Endothelial cell of umbilical vein (primary cell): Measurements from ENCODE around the gene ADH6. TPM values are rescaled to one million over a fixed set of nuclear protein-coding genes. Genes with fewer than 3 reads are reported as not detected.

Source experiments
- BruUV-seq: library from RNA; stranded (reverse); fragments of 400-500 nt; replicated peaks from 2 replicates; lab custom pipeline; 2021; lab: Mats Ljungman, UMichigan
- CTCF ChIA-PET: fragments of 300-600, 350-600 bp; sonication (Branson Sonifier 250); formaldehyde crosslinking; loops from one replicate; lab custom pipeline; 2021; ENCODE audit warnings: antibody characterized with exemption, inconsistent platforms; lab: Charles Lee
- POLR2A ChIA-PET: fragments of 300-600, 350-600 bp; sonication (Branson Sonifier 250); formaldehyde crosslinking; loops from one replicate; lab custom pipeline; 2021; ENCODE audit warnings: antibody characterized with exemption, inconsistent platforms; lab: Charles Lee
- DNase-seq: peaks from one replicate; pipeline ENCODE4 v3.0.0-alpha.2; 2011; ENCODE audit warnings: low read depth, low spot score
- FAIRE-seq: peaks from 2 replicates; lab custom pipeline; 2011; peaks lifted over from hg19 to GRCh38; lab: Jason Lieb, UNC
- H2AFZ ChIP-seq: 2 replicates; pipeline ENCODE4 v1.6.0; 2012; ENCODE audit warnings: low read depth, low read length, control low read depth, inconsistent platforms
- H3K27ac ChIP-seq: 2 replicates; pipeline ENCODE4 v1.5.1; 2011; ENCODE audit warnings: low read depth, mild to moderate bottlenecking, control low read depth, low read length, moderate library complexity; ENCODE audit not compliant: insufficient read depth
- H3K27me3 ChIP-seq, 2 experiments: 2 replicates each; pipeline versions ENCODE4 v1.6.0 to v1.6.1; 2011; ENCODE audit warnings: low read length in 2 of 2, mixed read lengths in 1 of 2; ENCODE audit not compliant: control insufficient read depth in 2 of 2, insufficient read depth in 2 of 2
- H3K36me3 ChIP-seq, 2 experiments: 2 replicates in 1 of 2; 3 replicates in 1 of 2; pipeline ENCODE4 v1.5.1; 2011; ENCODE audit warnings: low read length in 2 of 2, mild to moderate bottlenecking in 1 of 2, moderate library complexity in 1 of 2; ENCODE audit not compliant: control insufficient read depth in 2 of 2, insufficient read depth in 2 of 2; ENCODE audit errors: extremely low read depth in 1 of 2
- H3K4me1 ChIP-seq: 3 replicates; pipeline ENCODE4 v1.5.1; 2011; ENCODE audit warnings: mild to moderate bottlenecking, low read length; ENCODE audit not compliant: control insufficient read depth, insufficient read depth; ENCODE audit errors: extremely low read depth
- H3K4me2 ChIP-seq: 2 replicates; pipeline ENCODE4 v1.6.1; 2011; ENCODE audit warnings: low read length, control low read depth, mixed read lengths; ENCODE audit not compliant: insufficient read depth
- H3K4me3 ChIP-seq, 3 experiments: fragments of 200-600 bp in 1 of 3; sonication (generic), shearing (Covaris generic) in 1 of 3; replicated peaks in 1 of 3; 2 replicates each; pipeline ENCODE4 v1.5.1; 2011 to 2016; ENCODE audit warnings: control low read depth in 3 of 3, low read length in 3 of 3, mild to moderate bottlenecking in 2 of 3, inconsistent platforms in 1 of 3, low read depth in 1 of 3, moderate library complexity in 1 of 3; ENCODE audit not compliant: insufficient read depth in 1 of 3
- H3K79me2 ChIP-seq: 2 replicates; pipeline ENCODE4 v1.6.0; 2012; ENCODE audit warnings: low read length, inconsistent platforms; ENCODE audit not compliant: control insufficient read depth, insufficient read depth
- H3K9ac ChIP-seq: replicated peaks from 2 replicates; pipeline ENCODE3; 2011; ENCODE audit warnings: low read length, control low read depth; ENCODE audit not compliant: insufficient read depth; ENCODE audit errors: extremely low read depth
- H3K9me1 ChIP-seq: replicated peaks from 3 replicates; pipeline ENCODE4 v1.6.0; 2011; ENCODE audit warnings: mild to moderate bottlenecking, low read length; ENCODE audit not compliant: control insufficient read depth, insufficient read depth; ENCODE audit errors: extremely low read depth
- H3K9me3 ChIP-seq: replicated peaks from 2 replicates; pipeline ENCODE4 v1.5.1; 2012; ENCODE audit warnings: low read length, inconsistent platforms; ENCODE audit not compliant: control insufficient read depth, insufficient read depth
- H4K20me1 ChIP-seq: replicated peaks from 2 replicates; pipeline ENCODE3; 2011; ENCODE audit warnings: mild to moderate bottlenecking, low read length; ENCODE audit not compliant: control insufficient read depth, insufficient read depth; ENCODE audit errors: extremely low read depth
- EZH2 ChIP-seq: IDR thresholded peaks from 2 replicates; pipeline ENCODE4 v1.6.1; 2012; ENCODE audit warnings: borderline replicate concordance, low read depth, mild to moderate bottlenecking, moderate library complexity, low read length, inconsistent platforms; ENCODE audit not compliant: severe bottlenecking
- FOS ChIP-seq: IDR thresholded peaks from 2 replicates; pipeline ENCODE4 v1.6.1; 2011; ENCODE audit warnings: mild to moderate bottlenecking, low read length, moderate library complexity, borderline replicate concordance; ENCODE audit not compliant: insufficient read depth
- GATA2 ChIP-seq: IDR thresholded peaks from 2 replicates; pipeline ENCODE4 v1.7.0; 2011; ENCODE audit warnings: low read depth, mild to moderate bottlenecking, moderate library complexity, mixed read lengths, low read length; ENCODE audit not compliant: insufficient read length, insufficient read depth
- JUN ChIP-seq: IDR thresholded peaks from 2 replicates; pipeline ENCODE4 v1.6.1; 2011; ENCODE audit warnings: borderline replicate concordance, low read depth; ENCODE audit not compliant: insufficient read length, insufficient read depth
- MAX ChIP-seq: IDR thresholded peaks from 2 replicates; pipeline ENCODE4 v1.6.1; 2011; ENCODE audit not compliant: insufficient read depth, insufficient read length
- MYC ChIP-seq: IDR thresholded peaks from one replicate; pipeline ENCODE4 v1.6.1; 2011; ENCODE audit warnings: mild to moderate bottlenecking, low read depth, low read length
- POLR2A ChIP-seq: IDR thresholded peaks from 2 replicates; pipeline ENCODE4 v1.6.1; 2012; ENCODE audit warnings: low read depth, mild to moderate bottlenecking, control low read depth, low read length
- POLR2AphosphoS5 ChIP-seq: IDR thresholded peaks from 2 replicates; pipeline ENCODE4 v1.6.1; 2012; ENCODE audit warnings: low read depth, mild to moderate bottlenecking, control low read depth, low read length, moderate library complexity; ENCODE audit not compliant: insufficient read depth
- dilution Hi-C: fragments of 300-500 bp; cut with MboI; formaldehyde crosslinking; loops from one replicate; pipeline ENCODE4 v1.15.0; 2019; ENCODE audit warnings: low sequenced_read_pairs; ENCODE audit not compliant: extremely low pct_ligation_motif_present
- intact Hi-C: fragments of 100-400 bp; cut with micrococcal nuclease; formaldehyde crosslinking; loops from one replicate; pipeline ENCODE4 v1.10.0; 2022
- polyA plus RNA-seq, 4 experiments: library from polyadenylated mRNA; depleted of rRNA in 3 of 4; stranded (reverse) in 3 of 4; unstranded in 1 of 4; fragments of >200 nt; gene quantifications; 2 replicates each; pipeline versions ENCODE4 v1.2.1 to v1.2.3, GENCODE V29; 2011 to 2012; ENCODE audit warnings: missing spikeins in 1 of 4
- total RNA-seq: library from RNA; stranded (reverse); gene quantifications from 2 replicates; pipeline ENCODE4 v1.2.3, GENCODE V29; 2021
- TF ChIP-seq, protein P1 (sequence below), 2 donors: IDR thresholded peaks; 1 replicate in 1 of 2; 2 replicates in 1 of 2; pipeline ENCODE4 v1.5.1; 2011; ENCODE audit warnings: low read length in 2 of 2, mild to moderate bottlenecking in 2 of 2, moderate library complexity in 2 of 2, control low read depth in 1 of 2, inconsistent platforms in 1 of 2, low read depth in 1 of 2; ENCODE audit not compliant: insufficient read depth in 1 of 2; ENCODE audit errors: extremely low read depth in 1 of 2

Gene ADH6
- total and polyA plus RNA-seq, 2 donors (not counting 3 experiments of a cell fraction or from before 2014, with no cell fraction given), result not detected

GRCh38 chr4:99210789-99211188 lies 8.3 kb downstream of the ADH6 start:
- DNase-seq (no peak), FAIRE-seq (no peak)
- H3K36me3 ChIP-seq, result no peaks in the 10 kb centered on the region
- no peaks in the 10 kb centered on the region for H3K79me2 ChIP-seq
- no peaks in the 10 kb centered on the region for H3K4me1 ChIP-seq
- H4K20me1 ChIP-seq, result no peaks in the 10 kb centered on the region
- ChIA-PET POLR2A (no interaction called here), CTCF (no interaction called here)
- H3K4me3 ChIP-seq, result no peak overlapping the region
- no peaks in the 10 kb centered on the region for H3K27me3 ChIP-seq
- no peaks in the 10 kb centered on the region for H3K9me1 ChIP-seq
- dilution Hi-C loops (no loop called here), intact Hi-C loops (no loop called here)
- H3K9ac ChIP-seq, result no peak overlapping the region
- H3K27ac ChIP-seq, result no peak overlapping the region
- no TSS peak for BruUV-seq
- TF ChIP-seq POLR2AphosphoS5 (no peak), FOS (no peak), JUN (no peak), EZH2 (no peak), POLR2A (no peak), MYC (no peak), GATA2 (no peak), MAX (no peak)
- TF ChIP-seq, protein P1, sequence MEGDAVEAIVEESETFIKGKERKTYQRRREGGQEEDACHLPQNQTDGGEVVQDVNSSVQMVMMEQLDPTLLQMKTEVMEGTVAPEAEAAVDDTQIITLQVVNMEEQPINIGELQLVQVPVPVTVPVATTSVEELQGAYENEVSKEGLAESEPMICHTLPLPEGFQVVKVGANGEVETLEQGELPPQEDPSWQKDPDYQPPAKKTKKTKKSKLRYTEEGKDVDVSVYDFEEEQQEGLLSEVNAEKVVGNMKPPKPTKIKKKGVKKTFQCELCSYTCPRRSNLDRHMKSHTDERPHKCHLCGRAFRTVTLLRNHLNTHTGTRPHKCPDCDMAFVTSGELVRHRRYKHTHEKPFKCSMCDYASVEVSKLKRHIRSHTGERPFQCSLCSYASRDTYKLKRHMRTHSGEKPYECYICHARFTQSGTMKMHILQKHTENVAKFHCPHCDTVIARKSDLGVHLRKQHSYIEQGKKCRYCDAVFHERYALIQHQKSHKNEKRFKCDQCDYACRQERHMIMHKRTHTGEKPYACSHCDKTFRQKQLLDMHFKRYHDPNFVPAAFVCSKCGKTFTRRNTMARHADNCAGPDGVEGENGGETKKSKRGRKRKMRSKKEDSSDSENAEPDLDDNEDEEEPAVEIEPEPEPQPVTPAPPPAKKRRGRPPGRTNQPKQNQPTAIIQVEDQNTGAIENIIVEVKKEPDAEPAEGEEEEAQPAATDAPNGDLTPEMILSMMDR (IDR thresholded peaks at IDR 0.05; ENCODE audit: extremely low read depth in 1 of 2, insufficient read depth in 1 of 2, low read depth in 1 of 2, low read length in 2 of 2), result no peak
- H2AFZ ChIP-seq, result no peak overlapping the region
- H3K4me2 ChIP-seq, result no peak overlapping the region
- no peaks in the 10 kb centered on the region for H3K9me3 ChIP-seq
